Measurements from ENCODE around the gene ARID5B.

DNA sequence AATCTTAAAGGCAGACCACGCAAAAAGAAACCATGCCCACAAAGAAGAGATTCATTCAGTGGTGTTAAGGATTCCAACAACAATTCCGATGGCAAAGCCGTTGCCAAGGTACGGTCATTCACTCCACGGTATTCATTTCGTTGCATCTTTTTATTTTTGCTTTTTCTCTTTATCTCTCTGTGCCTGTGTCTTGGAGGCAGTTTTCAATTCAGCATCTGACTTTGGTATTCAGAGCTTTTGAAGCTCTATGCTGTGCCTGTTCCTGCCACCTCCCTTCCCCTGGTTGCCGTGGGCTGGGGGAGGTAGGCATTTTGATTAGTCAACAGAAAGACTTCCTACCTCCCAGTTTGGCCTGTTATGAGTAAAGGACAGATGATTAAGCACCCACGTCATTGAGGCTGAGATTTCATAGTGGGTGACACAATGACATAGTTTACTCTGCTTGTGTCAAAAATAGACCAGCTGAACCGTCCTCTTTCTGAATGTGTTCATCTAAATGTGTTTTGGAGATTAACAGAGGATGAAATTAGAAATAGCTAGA is 149.5 kb downstream of the ARID5B start:
- TF ChIP-seq POLR2A (IDR thresholded peaks at IDR 0.05): no peak
- TF ChIP-seq, protein P1, sequence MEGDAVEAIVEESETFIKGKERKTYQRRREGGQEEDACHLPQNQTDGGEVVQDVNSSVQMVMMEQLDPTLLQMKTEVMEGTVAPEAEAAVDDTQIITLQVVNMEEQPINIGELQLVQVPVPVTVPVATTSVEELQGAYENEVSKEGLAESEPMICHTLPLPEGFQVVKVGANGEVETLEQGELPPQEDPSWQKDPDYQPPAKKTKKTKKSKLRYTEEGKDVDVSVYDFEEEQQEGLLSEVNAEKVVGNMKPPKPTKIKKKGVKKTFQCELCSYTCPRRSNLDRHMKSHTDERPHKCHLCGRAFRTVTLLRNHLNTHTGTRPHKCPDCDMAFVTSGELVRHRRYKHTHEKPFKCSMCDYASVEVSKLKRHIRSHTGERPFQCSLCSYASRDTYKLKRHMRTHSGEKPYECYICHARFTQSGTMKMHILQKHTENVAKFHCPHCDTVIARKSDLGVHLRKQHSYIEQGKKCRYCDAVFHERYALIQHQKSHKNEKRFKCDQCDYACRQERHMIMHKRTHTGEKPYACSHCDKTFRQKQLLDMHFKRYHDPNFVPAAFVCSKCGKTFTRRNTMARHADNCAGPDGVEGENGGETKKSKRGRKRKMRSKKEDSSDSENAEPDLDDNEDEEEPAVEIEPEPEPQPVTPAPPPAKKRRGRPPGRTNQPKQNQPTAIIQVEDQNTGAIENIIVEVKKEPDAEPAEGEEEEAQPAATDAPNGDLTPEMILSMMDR (IDR thresholded peaks at IDR 0.05): no peak
